RKO (cell line): ENCODE measurements around the gene CNTFR.

Experiments
- DNase-seq: peaks from one replicate; pipeline ENCODE4 v3.0.0-alpha.2; 2016; ENCODE audit warnings: low spot score

The CNTFR gene

DNA sequence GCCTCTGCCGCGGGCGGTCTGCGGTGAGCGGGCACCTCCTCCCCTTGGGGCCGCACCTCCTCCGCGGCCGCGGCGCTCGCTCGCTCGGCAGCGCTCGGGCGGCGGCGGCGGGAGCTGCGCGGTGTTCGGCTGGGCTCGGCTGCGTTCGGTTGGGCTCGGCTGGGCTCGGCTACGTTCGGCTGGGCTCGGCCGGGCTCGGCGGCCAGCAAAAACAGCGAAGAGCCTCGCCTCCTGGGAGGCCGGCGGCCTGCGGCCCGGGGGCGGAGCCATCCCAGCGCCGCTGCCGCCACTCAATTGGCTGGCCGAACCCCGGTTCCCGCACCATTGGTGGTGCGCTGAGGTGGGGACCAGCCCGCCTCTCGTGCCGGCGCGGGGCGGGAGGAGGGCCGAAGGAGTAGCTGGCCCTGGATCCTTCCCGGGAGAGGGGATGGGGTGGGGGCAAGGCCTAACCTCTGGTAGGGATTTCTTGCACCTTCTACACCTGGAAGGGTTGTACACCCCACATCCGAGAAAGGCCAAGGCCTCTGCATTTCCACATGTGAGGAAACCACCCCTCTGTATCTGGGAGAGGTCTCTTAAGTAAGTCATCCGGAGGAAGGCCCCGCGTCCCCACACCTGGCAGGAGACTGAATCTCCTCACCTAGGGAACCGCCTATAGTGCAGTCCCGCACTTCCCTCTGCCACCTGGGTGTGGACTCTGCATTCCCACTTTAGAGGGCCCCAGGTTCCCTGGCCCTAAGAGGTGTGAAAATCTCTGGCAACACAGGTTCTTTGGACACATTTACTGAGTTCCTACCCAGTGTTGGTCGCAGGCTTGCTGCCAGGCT, 66.3 kb downstream of the CNTFR start, which contains the start of gene ENHO:
Gene ENHO, minus strand, starts transcription at position 20 of the 827 bp plus-strand sequence. CDS start 1,295 bp downstream, outside the sequence.
- peak; percentile 89 for DNase-seq

- DNase-seq, result peak; percentile 11
Measured at GRCh38 chr9:34522091-34522887, 67.2 kb downstream of the CNTFR start.

GRCh38 chr9:34521406-34522045, 68.0 kb downstream of the CNTFR start:
- DNase-seq, result no peak

DNA sequence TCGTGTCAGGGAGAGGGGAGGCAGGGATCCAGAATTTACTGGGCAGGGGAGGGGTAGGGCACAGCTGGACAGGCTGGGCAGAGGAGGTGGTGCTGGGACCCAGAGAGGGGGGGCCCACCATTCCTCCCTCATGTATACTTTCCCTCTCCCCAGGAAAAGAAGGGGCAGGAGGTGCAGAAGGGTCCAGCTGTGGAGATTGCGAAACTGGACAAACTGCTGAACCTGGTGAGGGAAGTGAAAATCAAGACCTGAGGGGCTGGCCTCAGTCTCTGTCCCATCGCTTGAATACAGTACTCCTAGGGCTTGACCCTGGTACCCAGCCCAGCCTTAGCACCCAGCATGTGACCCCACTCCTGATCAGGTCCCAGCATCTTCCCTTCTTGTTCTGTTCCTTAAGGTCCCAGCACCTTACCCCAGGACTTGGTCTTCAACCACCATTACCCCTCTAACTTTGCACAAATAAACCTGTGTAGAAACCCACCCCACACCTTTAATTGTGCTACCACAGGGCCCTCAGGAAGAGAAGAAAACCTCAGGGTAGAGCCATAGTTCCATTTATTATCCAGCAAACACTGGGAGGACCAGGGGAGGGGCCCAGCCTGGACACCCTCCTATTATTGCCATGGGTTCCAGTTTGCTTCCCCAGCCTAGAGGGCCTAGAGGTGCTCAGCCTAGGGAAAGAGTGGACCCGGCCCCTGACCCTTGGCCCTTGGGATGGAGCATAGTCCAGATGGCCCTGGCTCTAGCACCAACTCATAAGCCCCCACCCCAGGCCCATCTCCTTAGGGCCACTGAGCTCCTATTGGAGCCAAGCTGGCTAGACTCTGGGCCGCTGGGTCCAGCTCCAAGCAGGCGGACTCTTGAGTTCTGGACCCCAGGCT, 68.8 kb downstream of the CNTFR start:
- DNase-seq, result no peak

DNA sequence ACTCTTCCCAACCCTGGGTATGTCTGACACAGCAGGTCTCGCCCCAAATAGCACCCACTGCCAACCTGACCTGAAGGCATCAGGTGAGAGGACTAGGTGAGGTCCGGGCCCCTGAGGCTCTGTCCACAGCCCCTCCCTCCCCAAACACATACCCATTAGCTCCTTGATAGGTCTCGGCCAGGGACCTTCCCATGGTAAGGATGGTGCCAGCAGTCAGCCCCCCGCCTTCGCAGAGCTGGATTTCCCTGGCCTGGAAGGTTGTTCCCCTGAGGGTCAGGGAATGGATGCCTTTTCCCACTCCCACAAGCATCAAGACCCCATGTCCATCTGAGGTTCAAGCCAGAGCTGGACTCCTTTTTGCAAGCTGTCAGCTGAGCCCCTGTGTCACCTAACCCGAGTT, 69.4 kb downstream of the CNTFR start:
- no peak for DNase-seq

DNA sequence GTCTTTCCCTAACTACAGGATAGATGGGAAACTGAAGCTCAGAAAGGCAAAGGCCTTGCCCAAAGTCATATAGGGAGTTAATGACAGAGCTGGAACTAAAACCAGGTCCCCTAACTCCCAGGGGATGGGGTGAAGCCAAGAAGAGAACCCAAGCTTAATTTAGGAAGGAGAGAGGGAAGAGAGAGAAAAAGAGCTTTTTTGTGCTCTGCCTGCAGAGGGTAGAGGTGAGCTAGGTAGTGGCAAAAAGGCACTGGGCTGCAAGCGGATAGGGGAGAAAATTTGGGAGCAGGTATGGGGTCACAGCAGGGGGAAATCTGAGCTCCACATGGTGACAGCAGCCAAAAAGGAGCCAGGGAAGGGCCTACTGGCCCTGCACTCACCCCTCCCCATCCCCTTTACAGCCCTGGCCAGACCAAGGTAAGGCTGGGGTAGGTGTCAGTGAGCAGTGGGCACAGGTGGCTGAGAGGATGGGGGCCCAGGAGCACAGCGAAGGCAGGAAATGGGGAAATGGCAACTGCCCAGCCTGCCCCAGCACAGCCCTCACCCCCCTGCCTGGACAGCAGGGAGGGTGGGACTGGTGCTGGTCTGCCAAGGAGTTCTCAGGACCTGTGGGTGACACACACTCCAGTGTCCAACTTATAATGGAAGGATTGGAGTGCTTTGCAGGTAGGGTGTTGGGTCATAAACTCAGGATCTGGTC, 70.1 kb downstream of the CNTFR start:
- no peak for DNase-seq

- DNase-seq, result no peak
Measured at GRCh38 chr9:34518896-34519295, 70.6 kb downstream of the CNTFR start.

DNA sequence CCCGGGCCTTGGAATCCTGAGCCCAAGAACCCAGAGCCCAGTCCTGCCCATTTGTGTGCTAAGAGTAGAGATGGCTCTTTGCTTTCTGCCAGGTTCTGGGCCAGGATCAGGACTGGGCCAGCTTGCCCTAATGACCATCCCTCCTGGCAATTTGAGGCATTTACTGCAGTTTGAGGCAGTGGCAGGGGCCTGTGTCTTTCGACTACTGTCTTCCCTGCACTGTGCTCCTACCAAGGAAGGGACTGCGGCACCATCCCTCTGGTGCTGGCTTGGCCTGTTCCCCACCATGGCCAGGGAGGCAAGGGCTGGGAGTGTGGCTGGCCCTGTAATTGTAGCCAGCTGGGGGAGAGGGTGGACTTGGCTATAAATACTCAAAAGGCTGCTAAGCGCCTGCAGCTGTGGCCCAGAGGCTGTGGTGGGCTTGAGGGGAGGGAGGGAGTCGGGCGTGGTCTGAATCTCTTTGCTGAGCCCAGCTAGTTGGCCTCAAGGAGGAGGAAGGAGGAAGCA, 71.4 kb downstream of the CNTFR start:
- DNase-seq, result no peak

GRCh38 chr9:34517185-34517584, 72.3 kb downstream of the CNTFR start:
- no peak for DNase-seq

DNA sequence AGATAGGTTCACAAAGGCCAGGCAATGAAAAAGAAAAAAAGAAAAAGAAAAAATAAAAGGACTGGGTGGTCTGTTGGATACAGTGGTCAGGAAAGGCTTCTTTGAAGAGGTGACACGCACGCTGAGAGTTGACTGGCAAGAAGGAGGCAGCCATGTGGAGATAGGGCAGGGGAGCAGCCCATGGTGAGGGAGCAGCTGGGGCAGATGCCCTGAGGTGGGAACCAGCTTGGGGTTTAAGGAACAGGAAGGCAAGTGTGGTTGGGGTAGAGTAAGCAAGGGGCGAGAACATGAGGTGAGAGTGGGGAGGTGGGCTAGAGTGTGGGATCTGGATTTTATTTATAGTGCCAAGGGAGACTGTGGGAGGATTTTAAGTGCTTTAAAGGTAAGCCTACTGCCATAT, 73.6 kb downstream of the CNTFR start:
- no peak for DNase-seq

DNA sequence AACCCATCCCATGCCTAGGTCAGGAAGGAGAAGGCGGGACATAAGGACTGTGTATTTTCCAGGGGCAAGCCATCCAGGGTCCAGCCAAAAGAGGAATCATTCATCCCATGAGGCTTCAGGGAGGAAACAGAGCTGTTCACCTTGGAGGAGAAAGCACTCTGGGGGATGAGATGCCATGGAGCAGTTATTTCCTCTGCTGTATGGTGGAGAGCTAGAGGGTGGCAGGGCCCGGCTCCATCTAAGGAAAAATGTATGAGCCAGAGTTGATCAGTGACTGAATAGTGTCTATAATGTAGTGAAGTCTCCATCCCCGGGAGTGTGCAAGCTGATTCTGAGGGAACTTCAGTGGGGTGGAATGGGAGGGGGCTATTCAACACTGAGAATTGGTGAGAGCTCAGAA, 74.7 kb downstream of the CNTFR start:
- DNase-seq, result no peak

- DNase-seq, result no peak
Measured at GRCh38 chr9:34514401-34514800, 75.1 kb downstream of the CNTFR start.

DNA sequence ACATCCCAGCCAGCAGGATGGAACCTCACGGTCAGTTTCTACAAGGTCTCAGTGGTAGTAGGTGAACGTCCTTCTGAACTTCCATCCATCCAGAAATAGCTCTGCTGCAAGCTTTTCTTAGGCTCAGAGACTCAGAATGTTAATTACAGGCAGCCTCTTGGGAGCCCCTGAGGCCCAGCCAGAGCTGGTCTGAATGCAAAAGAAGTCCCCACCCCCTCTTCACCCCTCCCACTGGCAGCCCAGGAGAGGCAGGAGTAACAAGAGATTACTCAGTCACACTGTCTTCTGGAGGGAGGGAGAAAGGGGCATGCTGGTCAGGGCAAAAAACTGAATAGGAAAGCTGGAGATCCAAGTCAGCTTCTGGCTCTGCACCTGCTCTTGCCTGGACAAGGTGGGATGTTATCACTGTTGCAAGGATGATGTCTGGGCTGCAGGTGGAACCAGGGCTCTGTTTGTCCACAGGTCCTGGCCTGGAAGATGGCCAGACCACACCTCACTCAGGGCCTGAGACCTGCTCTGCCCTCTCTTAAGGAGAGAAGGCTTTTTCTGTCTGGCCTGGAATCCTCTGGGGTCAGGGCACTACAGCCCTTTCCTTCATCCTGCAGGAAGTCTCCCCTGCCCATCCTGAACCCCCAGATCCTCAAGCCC, 75.8 kb downstream of the CNTFR start:
- DNase-seq, result no peak

DNA sequence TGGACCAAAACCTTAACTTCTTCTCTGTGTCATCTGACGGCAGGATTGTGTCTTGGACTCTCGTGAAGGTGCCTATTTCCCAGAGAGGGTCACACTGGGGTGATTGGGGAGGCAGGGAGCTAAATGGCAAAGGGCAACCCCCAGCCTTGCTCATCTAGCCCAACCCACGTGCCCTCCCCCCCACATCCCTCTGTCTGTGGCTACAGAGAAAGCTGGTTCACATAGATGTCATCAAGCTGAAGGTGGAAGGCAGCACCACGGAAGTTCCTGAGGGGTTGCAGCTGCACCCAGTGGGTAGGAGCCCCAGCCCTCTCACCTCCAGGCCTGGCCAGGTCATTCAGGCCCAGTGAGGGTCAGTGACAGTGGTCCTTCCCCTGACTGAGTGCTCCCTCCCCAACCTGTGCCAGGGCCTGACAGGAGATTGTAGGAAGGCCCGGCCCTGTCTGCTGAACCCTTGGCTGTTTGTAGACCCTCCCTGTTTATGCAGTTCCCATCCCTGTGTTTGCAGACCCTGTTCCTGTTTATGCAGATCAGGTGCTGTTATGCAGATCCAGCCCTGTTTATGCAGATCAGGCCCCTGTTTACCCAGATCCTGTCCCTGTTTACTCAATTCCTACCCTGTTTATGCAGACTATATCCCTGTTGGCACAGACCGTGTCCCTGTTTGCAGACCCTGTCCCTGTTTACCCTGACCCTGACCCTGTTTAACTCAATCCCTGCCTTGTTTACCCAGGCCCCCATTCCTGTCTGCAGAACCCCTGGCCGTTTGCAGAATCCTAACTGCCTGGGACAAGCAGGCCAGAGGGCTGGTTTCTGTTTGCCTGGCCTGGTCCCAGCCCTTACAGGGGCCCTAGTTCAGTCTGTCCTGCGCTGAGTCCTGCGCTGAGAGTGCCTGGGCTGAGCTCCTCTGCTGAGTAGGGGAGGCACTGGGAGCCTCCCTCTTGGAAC, 77.1 kb downstream of the CNTFR start:
- DNase-seq, result no peak

DNA sequence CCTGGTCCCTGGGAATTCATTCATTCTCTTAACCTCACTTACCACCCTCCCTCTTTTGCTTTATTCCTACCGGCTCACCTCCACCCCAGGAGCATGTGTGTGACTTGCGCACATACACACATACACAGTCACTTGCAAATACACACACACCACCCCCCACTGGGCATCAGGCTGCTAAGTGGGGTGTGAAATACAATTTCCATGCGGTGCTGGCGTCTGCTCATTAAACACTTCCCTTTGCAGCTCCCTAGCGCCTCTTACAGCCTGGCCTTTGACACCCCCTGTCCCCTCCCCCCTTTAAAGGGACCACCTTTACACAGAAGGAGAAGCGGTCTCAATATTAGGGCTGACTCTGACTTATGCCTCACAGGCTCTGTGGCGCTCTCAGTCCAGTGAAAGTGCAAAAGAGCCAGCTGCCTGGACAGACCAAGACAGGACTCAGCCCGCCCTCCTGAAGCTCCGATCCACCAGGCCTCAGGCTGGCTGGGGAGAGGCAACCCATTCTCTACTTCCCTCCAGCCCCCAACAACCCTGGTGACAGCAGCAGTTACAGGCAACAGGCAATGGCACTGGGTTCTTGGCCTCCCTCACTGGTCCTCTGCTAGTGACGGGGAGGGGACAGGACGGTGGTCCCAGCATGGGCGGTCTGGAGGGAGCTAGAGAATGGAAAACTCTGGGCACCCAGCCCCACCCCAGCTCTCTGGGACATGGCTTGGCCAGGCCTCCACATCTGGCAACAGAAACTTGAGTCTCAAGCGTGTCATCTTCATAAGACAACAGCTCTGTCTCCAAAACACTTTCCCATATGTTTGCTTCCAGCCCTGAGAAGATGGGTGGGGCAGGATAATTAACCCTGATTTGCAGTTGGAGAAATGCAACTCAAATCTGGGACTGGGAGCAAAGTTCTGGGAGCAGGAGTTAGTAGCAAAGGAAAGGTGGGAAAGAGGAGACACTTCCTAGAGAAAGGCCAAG, 78.7 kb downstream of the CNTFR start:
- no peak for DNase-seq

GRCh38 chr9:34508951-34509350, 80.6 kb downstream of the CNTFR start:
- no peak for DNase-seq

DNA sequence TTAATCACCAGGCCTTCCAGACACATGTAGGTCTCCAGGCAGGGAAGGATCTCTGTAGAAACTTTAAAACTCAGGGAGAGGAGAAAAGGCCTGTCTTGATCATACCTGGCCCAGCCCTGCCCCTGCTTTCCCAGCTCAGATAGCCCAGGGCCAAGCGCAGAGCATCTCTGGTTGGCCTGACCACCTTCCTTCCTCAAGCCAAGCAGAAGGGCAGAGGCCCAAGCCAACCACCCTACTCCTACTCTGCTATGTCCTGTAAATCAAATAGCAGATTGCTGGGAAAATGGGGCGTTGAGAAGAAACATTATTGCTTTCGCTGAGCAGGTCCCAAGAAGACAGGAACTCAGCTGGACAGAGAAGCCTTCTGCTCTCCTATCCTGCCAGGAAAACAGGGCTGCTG, 81.1 kb downstream of the CNTFR start:
- DNase-seq, result no peak

GRCh38 chr9:34507966-34508365, 81.6 kb downstream of the CNTFR start:
- DNase-seq, result no peak
